ENCODE measurements around the gene PML. TPM values are rescaled to one million over a fixed set of nuclear protein-coding genes. Genes with fewer than 3 reads are reported as not detected.

PML gene
- total and polyA plus RNA-seq, 2 of the 4 experiments (the other 2 are of a cell fraction): 8.8 to 22.6 TPM

GRCh38 chr15:73993211-73993994 lies 1.1 kb upstream of the PML start:
- Histone ChIP-seq H2AK5ac (ENCODE audit: low read depth, low read length) (peak overlapping the region; percentile 81; the same call in 1 of the 2 replicates), H3K14ac (replicated peaks; ENCODE audit: low read depth, low read length) (peak overlapping the region; percentile 76), H3K9me3 (ENCODE audit: control insufficient read depth, insufficient read depth, low read length) (no peaks in the 10 kb centered on the region), H4K5ac (ENCODE audit: low read depth, low read length) (no peak overlapping the region), H3K18ac (ENCODE audit: low read depth, low read length) (no peak overlapping the region), H2AFZ (replicated peaks; ENCODE audit: low read length, poor library complexity) (peak overlapping the region; percentile 45), H2BK5ac (ENCODE audit: low read depth, low read length, poor library complexity, severe bottlenecking) (no peak overlapping the region), H3K27me3 (ENCODE audit: control insufficient read depth, insufficient read depth, low read length) (no peaks in the 10 kb centered on the region), H3K9me1 (ENCODE audit: insufficient read depth, low read length) (peaks cover 33% of the 10 kb centered on the region), H3K9ac (ENCODE audit: low read depth, low read length) (peak overlapping the region; percentile 69; the same call in 1 of the 2 replicates), H2BK20ac (ENCODE audit: low read depth, low read length) (no peak overlapping the region), H4K20me1 (ENCODE audit: insufficient read depth, low read length) (peaks cover 11% of the 10 kb centered on the region; the same call in 1 of the 2 replicates), H2BK120ac (ENCODE audit: low read depth, low read length) (no peak overlapping the region), H2AK9ac (replicated peaks; ENCODE audit: low read depth, low read length, poor library complexity) (no peak overlapping the region), H3K4me3 (ENCODE audit: insufficient read depth, low read depth, low read length) (no peak overlapping the region), H4K8ac (ENCODE audit: low read depth in 2 of 2, low read length in 2 of 2) (peak overlapping the region; percentile 69 to 79; a peak in 2 of 4 replicates), H3K23ac (ENCODE audit: low read depth, low read length) (peak overlapping the region; percentile 60), H3K4me1 (ENCODE audit: control insufficient read depth, insufficient read depth, low read length) (peaks cover 22% of the 10 kb centered on the region), H3K27ac (ENCODE audit: insufficient read depth, low read length) (no peak overlapping the region), H3K36me3 (ENCODE audit: control insufficient read depth, insufficient read depth, low read length) (peaks cover 6% of the 10 kb centered on the region), H2BK15ac (ENCODE audit: low read depth, low read length) (no peak overlapping the region), H3K56ac (ENCODE audit: extremely low read depth, insufficient read depth, low read length) (no peak overlapping the region), H3K4me2 (ENCODE audit: low read depth, low read length) (peak overlapping the region; percentile 43), H4K91ac (ENCODE audit: insufficient read depth, low read depth, low read length) (peak overlapping the region; percentile 93), H3K4ac (ENCODE audit: low read depth, low read length) (peak overlapping the region; percentile 93), H3K79me1 (ENCODE audit: low read depth in 1 of 2, low read length in 2 of 2) (peaks cover 10 to 80% of the 10 kb centered on the region in 2 experiments; a peak in 3 of 4 replicates)
- in situ Hi-C loops (cut with MboI; ENCODE audit: low sequenced_read_pairs) (loop anchor here (5.0 kb wide), 1 partner anchor 44 kb away; no protein-coding TSS in a partner anchor), intact Hi-C loops (cut with micrococcal nuclease) (loop anchor here (5.0 kb wide), 1 partner anchor 34 kb away; no protein-coding TSS in a partner anchor), dilution Hi-C loops (cut with HindIII; ENCODE audit: low sequenced_read_pairs, unreplicated experiment) (no loop called here)
- ChIA-PET CTCF (interaction anchor here (0.8 to 1.5 kb wide), 7 partner anchors 8 to 61 kb away, joined by 3 to 4 read pairs (median 3); no protein-coding TSS in a partner anchor), POLR2A (ENCODE audit: unreplicated experiment) (interaction anchor here (1.4 kb wide), 1 partner anchor 10 kb away, joined by 5 read pairs; no protein-coding TSS in a partner anchor)
- no peak for TF ChIP-seq USF2 (IDR thresholded peaks at IDR 0.05; ENCODE audit: low read depth, low read length)
- TF ChIP-seq CEBPB (IDR thresholded peaks at IDR 0.05; ENCODE audit: low read depth, low read length): no peak
- TF ChIP-seq MXI1 (IDR thresholded peaks at IDR 0.05; ENCODE audit: borderline replicate concordance, low read depth, low read length): no peak
- no peak for TF ChIP-seq MAZ (IDR thresholded peaks at IDR 0.05; ENCODE audit: borderline replicate concordance, low read depth, low read length)
- no peak for TF ChIP-seq BHLHE40 (IDR thresholded peaks at IDR 0.05; ENCODE audit: low read depth, low read length)
- no peak for TF ChIP-seq MAFK (IDR thresholded peaks at IDR 0.05; ENCODE audit: low read depth, low read length)
- TF ChIP-seq RAD21 (IDR thresholded peaks at IDR 0.05; ENCODE audit: low read length): no peak
- TF ChIP-seq RCOR1 (IDR thresholded peaks at IDR 0.05; ENCODE audit: insufficient replicate concordance, low read length): no peak
- no peak for TF ChIP-seq CHD1 (IDR thresholded peaks at IDR 0.05; ENCODE audit: low read depth, low read length)
- no peak for TF ChIP-seq POLR2A (IDR thresholded peaks at IDR 0.05; ENCODE audit: low read depth, low read length)
- TF ChIP-seq SMC3 (IDR thresholded peaks at IDR 0.05; ENCODE audit: low read depth, low read length): no peak
- TF ChIP-seq FOS (IDR thresholded peaks at IDR 0.05; ENCODE audit: low read depth, low read length): no peak
- TF ChIP-seq CTCF (conservative IDR thresholded peaks at IDR 0.05; ENCODE audit: low read depth, low read length): no peak
- WGBS, 2 experiments (ENCODE audit: extremely low coverage in 2 of 2, insufficient read length in 1 of 2): 87% methylated on average over 2 of the region's 10 CpGs; no CpG with 5 or more reads in 1 of the 2 experiments
- no peak for DNase-seq
- no peak for ATAC-seq (ENCODE audit: low read depth)
- no TSS peak for BruUV-seq (replicated peaks)

All from IMR-90 (cell line).